Activated naive CD4-positive, alpha-beta T cell treated with Interleukin-2 at 50 U/mL for 16 hours (primary cell): ENCODE measurements around the gene PXDN.

Experiments
- DNase-seq: peaks from one replicate; pipeline ENCODE4 v3.0.0-alpha.2; 2020

Gene PXDN

DNA sequence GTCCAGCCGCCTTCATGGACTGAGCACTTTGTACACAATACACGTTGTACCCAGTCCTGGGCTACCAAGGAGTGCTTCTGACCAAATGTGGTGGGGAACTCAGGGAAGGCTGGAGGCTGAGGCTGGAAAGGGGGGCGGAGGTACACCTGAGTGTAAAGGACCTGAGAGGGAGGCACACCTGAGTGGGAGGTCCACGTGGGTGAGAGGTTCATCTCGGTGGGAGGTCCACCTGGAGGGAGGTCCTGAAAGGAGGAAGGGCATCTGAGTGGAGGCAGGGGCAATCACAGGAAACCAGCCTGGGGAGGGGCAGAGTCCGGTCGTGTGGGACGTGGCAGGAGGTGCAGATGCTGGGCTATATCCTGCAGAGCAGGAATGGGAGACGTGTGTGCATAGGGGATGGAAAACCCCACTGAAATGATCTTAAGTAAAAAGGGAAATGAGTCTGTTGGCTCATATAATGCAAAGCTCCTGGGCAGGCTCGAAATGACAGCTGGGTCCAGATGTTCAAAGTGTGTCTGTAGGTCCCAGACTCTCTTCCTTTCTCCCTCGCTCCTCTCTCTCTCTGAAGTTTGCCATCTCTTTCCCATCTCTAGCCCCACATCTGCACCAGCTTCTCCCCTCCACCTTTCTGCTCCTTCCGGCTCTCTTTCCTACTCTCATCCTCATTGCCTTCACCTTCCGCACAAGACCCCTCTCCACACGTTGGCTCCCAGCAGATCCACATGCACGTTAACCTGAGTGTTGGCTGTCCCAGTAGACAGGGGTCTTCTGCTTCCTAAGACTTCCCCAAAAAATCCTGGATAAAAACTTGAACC, 137.7 kb downstream of the PXDN start:
- DNase-seq = no peak

DNA sequence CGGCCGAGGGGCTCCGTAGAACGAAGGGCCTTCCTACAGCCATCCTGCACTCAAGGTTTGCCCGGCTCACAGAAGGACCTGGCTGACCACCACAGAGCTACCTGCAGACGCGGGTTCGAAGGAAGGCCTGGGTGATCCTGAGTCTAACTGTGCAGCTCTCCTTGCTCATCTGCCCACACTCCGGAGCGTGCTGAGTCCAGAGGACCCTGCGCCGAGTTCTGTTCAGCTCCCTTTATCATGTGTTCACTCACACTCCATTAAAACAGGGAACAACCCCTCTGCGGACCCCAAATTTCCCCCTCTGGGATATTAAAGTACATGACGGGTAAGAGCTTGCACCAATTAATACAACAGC, 138.3 kb downstream of the PXDN start:
- DNase-seq = no peak

DNA sequence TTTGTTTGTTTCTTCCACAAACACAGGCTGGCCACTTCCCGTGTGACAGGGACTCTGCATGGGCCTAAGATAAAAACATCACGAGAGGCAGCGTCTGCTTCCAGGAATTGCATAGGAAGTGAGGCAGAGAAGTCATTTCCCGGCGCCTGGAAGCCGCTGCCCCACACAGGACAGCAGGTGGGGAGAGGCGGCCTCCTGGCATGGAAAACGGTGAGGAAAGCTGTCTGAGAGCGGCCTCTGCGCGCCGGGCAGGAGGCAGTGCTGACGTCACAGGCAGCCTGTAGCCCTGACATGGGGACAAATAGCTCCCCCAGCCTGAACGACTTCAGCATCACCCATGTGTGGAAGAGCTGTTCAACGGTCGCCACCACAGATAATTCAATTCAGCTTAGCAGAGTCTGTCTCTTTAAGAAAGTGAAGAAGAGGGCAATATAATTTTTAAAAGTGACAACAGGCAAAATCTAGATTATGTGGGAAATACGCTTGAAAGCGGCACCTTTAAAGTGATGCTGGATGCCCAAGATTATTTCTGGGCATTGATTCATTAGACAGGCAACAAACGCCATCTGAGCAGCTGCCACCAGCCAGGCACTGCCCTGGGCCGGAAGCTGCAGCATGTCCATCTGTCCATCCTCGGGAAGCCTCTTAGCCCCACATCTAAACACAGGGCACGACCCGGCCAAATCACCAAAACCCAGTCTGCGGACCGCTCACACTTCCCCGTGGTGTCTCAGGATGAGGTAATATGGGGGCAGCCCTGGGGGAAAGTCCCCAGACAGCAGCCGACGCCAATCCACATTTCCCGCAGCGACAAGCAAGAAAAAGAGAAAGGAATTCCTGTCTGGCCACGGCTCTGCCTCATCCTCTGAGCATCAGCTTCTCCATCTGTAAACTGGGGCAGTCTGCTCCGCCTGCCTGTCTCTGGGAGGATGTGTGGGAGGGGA, 138.9 kb downstream of the PXDN start:
- no peak for DNase-seq

DNA sequence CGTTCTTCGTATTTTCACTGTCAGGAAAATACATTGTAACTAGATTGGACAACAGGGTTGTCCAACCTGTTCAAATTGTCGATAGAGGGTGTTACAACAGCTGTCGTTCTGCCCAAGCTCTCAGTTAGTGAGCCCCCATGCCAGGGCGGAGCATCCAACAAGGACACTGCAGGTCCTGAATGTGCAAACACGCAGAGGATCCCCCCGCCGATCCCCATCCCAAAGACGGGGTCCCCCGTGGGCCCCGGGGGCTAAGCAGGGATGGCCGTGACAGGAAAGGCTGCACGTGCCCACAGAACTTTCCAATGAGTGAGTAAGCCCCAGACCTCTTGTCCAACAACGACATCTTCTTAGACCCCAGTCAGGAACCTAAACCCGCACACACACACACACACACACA, 140.8 kb downstream of the PXDN start:
- no peak for DNase-seq

DNA sequence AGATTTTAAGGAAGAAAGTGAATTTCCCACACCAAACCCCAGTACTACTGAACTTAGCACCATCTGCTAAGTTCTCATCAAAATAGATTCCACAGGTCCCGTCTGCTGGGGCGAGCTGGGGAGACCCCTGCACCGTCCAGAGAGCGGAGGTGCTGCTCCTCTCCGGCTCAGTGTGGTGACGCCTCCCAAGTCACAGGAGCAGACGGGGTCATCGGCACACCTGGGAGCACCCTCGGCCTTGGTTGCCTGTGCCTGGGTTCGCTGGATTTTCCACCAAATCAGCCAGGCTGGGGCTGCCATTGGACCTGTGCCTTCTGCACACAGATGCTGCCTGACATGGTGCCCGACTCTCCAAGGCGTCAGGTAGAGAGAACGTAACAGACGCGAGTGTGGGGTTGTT, 141.3 kb downstream of the PXDN start:
- DNase-seq = no peak

DNA sequence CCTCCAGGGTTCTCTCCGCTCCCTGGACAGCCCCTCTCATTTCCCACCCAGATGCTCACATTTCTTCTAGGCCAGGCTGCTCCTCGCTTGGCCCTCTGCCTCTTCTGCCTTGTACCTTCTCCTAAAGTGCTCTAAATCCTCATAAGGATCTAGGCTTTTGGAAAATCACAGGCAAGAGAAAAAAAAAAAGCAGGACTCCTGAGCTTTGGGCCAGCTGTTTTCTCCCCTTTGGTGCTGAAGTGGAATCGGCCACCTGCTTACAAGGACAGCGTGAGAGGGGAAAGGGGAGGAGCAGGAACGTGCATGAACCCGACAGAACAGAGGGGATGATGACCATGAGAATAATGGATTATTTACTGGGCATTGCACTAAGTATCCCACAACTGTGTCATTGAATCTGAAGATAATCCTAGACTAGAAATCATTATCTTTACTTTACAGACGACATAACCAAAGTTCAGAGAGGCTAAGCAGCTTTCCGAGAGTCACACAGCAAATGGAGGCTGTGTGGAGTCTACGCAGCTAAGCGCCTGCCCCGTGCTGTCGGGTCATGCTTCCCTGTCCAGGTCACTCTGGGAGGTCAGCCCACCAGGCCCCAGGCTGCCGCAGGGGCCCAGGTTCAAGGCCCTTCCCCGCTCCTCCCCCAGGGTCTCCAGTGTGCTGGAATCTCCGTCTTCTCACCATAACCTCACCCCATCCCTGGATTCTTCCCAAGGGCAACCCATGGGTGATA, 141.9 kb downstream of the PXDN start:
- no peak for DNase-seq

DNA sequence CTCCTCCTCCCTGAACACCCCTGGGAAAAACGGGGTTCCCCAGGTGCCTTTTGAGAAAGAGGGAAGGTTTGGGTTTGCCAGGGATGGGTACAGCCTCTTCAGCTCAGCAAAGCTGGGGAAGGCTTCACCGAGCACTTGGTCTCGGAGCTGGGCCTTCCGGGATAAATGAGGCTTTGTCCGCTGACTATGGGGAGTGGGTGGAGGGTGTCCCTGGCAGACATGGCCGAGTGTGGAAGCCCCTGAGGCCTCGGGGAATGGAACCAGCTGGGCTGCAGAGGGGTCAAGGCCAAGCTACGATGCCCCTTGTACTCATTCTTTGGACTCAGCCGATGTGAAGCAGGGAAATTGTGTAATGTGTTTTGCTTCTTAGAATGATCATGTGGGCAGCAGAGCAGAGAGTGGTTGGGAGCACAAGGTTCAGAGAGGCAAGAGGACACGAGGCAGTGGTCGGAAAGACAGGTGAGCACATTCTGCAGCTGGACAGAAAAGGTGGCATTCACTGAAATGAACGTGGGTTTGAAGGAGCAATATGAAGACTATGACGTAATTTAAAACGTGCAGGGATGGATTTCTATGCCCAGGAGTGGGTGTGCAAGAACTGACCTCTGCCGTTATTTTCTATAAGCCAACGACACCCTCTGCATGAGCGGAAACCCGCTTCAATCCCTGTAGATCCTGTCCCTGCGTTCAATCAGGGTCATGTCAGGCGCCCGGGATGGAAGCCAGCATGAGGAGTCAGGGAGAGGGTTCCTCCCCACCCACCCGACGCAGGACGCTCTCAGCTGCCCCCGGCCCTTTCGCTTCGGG, 142.6 kb downstream of the PXDN start:
- DNase-seq = no peak

DNA sequence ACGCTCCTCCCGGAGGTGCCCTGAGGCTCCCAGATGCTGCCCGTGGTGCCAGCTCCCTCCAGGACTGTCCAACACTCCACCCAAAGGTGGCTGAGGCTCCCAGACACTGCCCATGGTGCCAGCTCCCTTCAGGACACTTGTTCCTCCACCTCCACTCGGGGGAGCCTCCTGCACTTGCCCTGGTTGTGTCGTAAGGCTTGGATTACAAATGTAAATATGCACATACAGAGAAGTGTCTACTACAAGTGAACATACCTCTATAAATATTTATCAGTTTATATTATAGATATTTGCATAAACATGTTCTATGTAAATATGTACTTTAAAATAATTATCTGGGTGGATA, 143.3 kb downstream of the PXDN start:
- DNase-seq = no peak

DNA sequence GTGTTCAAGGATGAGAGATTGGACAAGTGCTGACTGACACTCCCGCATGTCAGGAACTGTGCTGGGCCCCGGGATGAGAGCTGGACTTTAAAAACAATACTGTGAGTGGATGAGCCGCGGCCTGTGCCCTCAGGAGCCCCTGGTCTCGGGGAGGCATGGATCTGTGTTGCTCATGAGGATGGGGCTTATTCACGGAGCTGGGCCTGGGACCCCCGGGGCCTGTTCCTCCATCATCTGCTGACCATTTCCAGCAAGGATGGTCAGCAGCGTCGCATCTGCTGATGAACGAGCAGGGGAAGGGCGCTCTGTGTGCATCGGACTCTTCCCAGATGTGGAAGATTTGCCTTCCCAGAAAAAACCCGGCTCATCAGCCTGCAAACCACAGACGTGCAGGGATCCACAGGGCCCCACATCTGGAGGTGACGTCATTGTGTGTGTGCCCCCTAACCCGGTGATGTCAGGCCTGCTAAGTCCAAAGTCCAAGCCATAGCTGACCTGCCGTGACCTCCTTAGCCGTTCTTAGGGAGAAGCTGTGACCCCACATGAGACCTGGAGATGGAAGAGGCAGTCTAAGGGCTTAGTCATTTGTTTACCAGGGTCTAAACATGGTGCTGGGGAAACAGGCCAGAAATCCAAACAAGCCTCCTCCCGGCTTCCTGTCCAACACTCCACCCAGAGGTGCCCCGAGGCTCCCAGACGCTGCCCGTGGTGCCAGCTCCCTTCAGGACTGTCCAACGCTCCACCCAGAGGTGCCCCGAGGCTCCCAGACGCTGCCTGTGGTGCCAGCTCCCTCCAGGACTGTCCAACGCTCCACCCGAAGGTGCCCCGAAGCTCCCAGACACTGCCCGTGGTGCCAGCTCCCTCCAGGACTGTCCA, 143.9 kb downstream of the PXDN start:
- no peak for DNase-seq

DNA sequence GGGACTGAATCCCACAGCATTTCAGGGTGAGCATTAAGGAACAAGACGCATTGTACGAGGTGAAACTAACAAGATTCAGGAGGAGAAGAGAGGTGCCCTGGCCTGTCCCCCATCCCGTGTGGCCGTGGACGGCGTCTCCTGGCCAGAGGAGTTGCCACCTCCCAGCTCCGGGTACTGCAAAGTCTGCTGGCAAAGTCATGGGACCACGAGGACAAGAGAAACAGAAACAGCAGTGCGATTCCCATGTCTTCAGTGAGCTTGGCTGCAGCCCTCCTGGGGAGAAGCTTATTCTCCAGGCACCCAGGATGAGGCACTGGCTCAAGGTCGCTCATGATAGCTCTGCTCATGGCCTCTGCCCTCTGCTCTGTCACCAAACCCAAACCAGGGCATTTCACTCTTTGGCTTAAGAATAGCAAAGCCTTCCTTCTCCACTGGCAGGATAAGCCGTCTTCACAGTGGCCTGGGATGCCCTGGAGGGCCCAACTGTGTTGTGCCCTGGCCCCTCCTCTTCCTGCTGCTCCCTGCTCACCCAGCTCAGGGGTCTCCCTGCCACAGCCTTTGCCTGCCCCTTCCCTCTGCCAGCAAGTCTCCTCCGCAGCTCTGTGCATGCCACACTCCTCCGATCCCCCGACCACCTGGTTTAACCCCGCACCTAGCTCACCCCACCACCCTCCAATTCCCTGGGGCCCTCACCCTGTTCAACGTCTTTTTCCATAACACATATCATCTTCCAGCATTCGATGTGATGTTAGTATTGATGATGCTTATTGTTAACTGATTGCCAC, 144.8 kb downstream of the PXDN start:
- no peak for DNase-seq

DNA sequence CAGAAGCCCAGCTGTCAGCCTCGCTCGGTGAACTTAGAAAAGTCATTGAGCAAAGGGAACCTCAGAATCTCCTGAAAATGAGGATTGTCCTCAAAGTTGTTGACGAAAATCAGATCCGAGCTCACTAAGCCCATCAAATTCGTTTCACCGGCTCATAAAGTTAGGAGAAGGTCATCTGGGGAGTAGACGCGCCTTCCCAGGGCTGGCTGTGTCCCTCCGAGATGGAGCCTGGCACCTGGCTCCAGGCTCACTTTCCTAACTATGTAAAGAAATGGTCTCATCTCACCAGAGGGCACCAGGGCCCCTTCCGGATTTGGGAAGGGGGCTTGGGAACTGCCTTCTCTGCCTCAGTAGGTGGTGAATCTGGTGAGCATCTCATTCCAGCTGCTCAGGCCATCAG, 145.5 kb downstream of the PXDN start:
- DNase-seq = no peak

DNA sequence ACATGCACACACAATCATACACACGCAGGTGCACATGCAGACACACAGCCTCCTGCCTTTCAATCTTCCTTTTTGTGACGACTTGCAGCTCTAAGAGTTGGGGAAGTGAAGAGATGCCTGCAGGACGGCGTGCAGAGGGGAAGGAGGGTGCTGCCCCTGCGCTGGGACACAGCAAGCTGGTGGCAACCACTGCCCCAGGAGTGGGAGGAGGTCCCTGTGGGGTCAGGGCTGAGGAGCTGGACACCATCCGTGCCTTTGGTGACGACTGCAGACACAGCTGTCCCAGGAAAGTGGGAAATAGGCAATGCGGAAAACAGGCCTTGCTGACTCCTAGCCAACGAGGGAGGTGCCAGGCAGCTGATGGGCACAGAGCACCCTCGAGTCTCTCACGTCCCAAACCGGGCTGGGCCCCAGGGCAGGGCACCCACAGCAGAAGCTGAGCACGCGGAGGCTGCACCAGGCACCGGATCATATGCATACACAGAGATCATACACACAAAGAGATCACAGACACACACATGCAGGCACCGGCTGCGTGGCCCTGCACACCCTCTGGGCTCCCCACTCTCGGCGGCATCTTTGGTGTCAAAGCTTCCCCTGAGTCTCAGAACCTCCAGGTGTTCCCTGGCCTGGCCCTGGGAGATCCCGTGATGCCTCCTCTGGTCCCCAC, 146.1 kb downstream of the PXDN start:
- no peak for DNase-seq

DNA sequence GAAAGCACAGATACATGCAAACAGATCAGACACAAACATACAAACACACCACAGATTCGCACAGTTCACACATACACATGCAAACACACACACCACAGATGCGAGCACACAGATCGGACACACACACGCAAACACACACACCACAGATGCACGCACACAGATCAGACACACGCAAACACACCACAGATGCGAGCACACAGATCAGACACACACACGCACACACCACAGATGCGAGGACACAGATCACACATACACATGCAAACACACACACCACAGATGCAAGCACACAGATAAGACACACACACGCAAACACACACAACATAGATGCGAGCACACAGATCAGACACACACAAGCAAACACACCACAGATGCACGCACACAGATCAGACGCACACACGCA, 149.0 kb downstream of the PXDN start:
- DNase-seq = no peak

DNA sequence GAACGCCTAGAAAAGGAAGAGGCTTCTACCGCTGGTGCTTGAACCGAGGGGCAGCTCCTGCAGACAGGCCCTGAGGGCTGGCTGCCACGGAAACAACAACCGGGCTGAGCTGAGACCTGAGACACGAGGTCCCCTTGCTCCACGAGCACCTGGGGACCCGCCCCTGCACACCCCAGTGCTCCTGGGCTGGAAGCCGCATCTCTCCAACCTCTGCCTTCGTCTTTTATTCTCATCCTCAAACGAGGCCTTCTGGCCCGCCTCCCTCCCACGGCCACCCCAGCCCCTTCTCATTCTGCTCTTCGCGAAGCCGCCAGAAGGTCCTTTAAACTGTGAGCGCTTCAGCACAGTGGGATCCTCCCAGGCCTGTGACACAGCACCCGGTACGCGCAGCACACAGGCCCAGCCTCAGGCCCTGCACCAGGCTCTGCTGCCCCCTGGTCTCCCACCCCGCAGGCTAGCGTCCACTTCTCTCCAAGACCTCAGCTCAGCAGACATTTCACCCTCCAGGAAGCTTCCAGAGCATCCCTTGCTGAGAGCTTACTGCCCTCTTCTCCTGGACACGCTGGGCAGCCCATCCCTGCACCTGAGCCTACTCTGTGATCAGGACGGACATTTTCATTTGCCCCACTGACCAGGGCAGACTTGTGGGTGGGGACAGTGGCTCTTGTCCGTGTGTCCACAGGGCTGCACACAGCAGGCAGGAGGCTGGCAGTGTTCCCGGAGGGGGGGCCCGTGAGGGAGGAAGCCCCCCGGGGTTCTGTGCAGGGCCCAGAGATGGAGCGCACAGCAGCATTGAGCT, 149.7 kb downstream of the PXDN start:
- DNase-seq = no peak

DNA sequence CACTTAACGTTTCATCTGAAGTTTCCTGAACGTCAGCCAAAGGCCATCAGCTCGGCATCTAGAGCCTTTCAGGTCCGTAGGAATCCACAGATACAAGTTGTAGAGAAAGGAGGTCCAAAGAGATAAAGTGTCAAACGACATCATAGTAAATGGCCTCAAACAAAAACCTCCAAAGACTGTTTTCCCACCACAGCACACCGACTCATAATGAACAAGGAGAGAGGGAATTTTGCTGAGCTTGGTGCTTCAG, 150.3 kb downstream of the PXDN start:
- DNase-seq = no peak

DNA sequence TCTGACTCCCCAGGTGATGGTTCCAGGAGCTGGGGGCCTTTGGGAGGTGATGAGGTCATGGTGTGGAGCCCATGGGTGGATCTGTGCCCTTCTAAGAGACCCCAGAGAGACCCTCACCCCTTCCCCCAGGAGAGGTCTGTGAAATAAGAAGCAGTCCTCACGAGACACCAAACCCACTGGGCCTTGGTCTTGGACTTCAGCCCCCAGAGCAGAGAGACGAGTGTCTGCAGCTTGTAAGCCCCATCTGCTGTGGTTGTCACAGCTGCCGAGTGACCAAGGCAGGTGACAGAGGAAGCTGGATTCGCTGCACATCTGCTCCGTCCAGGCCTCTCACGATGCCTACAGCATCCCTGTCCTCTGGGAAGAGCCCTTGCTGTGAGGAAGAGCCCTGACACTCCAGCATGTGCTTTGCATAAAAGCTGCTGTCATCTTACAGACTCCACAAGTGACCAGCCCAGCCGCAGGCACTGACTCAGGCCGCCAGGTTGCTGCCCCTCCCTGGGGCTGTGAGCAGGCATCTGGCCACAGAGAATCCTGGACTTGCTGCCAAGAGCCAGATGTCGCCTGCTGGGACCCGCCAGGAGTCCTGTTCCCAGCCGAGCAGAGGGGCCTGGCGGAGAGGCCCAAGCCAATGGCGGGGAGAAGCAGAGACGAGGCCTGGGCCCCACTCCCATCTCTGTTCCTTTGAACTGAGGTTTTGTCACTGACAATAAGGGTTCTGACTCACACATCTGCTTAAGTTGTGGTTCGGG, 150.8 kb downstream of the PXDN start:
- DNase-seq = no peak

DNA sequence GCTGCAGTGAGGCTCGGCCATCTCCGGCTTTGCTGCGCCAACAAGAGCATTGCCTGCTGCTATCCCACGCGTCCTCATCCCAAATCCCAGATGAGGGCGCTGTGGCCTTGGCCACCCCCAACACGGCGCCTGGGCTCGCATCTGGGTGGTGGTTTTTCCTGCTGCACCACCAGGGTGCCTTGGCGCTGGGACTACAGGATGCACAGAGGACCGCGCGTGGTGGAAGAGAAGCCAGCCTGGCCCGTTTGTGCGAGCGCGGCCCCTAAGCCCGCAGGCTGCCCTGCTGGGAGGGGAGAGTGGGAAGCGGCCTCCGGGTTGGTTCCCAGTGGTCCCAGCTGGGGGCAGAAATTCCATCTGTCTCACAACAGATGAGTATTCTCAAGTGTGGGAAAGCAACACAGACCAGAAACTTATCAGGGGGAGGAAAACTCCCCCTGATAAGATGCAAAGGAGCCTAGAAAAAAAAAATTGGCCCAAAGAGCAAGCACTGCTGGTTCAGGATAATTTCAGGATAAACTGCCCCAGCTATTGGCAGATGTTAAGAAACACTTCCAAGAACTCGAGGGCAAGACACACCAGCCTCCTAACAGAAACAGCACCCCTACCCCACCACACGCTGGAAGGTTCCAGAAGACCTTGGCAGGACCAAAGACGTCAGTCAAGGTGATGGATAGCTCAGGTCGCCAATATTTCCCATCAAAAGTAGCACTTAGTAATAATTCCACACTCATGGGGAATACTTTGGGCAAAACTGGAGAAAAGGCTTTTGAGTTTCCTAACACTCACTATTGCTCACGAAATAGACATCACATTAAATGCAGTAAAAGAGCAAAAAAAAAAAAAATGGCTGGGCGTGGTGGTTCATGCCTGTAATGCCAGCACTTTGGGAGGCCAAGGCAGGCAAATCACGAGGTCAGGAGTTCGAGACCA, 152.1 kb downstream of the PXDN start:
- DNase-seq = no peak

DNA sequence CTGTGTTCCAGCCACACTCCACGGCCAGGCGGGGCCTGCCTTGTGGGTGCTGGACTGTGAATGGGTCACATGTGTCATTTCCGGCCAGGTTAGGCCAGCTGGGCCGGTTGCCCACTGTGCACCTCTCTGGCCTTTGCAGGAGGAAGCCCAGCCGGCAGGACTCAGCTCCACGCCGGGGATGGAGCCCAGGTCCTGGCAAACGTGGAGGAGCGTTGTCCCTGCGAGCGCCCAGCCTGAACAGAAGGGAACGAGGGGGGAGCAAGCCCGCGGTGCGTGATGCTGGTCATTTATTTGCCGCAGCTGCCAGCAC, 152.9 kb downstream of the PXDN start:
- DNase-seq = no peak
